ENCODE results near the gene TNFSF8.

The TNFSF8 gene, protein sequence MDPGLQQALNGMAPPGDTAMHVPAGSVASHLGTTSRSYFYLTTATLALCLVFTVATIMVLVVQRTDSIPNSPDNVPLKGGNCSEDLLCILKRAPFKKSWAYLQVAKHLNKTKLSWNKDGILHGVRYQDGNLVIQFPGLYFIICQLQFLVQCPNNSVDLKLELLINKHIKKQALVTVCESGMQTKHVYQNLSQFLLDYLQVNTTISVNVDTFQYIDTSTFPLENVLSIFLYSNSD

DNA sequence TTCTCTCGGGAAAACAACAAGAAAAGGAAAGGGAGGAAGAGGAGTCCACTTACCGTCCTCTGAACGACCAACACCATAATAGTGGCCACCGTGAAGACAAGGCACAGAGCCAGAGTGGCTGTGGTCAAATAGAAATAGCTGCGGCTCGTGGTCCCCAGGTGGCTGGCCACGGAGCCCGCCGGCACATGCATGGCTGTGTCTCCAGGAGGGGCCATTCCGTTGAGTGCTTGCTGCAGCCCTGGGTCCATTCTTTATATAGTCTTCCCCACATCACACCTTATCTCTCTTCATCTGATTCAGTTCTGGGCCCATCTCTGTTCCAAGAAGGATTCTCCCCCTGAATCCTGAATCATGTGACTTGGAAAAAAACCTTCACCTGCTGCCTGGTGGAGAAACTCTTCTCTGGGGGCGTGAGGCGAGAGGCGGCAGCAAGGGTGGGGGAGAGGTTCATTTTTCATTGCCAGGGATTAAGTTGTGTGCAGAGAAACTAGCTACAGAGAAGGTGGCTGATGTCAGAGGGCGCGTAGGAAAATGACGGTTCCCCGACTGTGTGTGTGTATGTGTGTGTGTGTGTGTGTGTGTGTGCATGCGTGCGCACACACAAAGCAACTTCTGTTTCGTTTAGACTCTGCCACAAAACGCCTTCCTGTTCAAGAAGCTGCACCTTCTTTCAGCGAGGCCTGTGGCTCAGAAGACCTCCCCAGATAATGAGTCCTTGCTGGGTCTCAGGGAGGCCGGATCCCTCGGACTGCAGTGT is at the start of gene TNFSF8:
TSS of gene TNFSF8 (minus strand) at position 536 of the 757 bp plus-strand sequence. CDS start at position 248, 288 bp downstream.
- TF ChIP-seq CTCF (IDR thresholded peaks at IDR 0.05; ENCODE audit: control insufficient read depth, extremely low read depth, insufficient read depth), result no peak
- no peak for DNase-seq (ENCODE audit: low read depth)
- H3K4me3 ChIP-seq (ENCODE audit: low read depth, low read length), result no peak within 1 kb of the TSS

GRCh38 chr9:114973216-114973615 is 42.8 kb upstream of the TNFSF8 start:
- DNase-seq (ENCODE audit: low read depth), result no peak
- TF ChIP-seq CTCF (IDR thresholded peaks at IDR 0.05; ENCODE audit: control insufficient read depth, extremely low read depth, insufficient read depth), result no peak
- no peak overlapping the region for H3K4me3 ChIP-seq (ENCODE audit: low read depth, low read length)

DNA sequence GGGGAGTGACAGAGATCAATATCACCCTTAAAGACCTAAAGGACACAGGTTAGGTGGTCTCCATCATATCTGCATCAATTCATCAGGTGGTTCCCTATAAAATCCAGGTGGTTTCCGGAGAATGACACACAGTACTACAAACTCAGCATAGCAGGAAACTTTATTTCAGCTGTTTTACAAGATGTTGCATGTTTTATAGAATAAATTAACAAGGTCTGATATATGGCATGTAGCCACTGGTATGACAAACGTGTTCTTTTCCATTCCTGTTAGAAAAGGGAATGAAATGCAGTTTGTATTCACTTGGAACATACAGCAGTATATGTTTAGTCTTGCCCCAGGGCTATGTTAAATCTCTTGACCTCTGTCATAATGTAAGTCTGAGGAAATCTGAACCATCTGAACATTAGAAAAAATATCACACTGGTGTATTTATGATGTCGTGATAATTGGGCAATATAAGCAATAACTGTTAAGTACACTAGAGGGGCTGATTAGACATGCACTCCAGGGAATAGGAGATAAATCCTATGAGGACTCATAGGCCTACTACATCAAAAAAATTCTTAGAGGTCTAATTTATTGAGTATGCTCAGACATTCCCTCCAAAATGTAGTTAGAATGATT is 42.2 kb upstream of the TNFSF8 start:
- no peak for TF ChIP-seq CTCF (IDR thresholded peaks at IDR 0.05; ENCODE audit: control insufficient read depth, extremely low read depth, insufficient read depth)
- peak; percentile 87 for DNase-seq (ENCODE audit: low read depth)
- H3K4me3 ChIP-seq (ENCODE audit: low read depth, low read length), result no peak overlapping the region

DNA sequence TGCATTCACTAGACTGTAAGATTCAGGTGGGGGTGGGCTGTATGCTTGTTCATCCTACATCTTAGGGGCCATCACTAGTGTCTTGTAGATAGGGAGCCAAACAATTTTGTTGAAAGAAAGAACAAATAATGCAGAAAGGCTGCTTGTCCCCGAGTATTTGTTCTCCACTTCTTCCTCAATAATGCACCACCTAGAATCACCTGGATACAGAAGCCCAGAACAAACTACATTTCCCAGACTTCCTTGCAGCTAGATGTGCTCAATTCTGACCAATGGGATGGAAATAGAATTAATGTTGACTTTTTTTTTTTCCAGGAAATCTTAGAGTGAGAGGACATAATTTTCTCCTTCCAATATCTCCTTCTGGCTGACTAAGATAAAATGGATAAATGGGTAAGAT is 38.9 kb upstream of the TNFSF8 start:
- H3K4me3 ChIP-seq (ENCODE audit: low read depth, low read length), result no peak overlapping the region
- DNase-seq (ENCODE audit: low read depth), result peak; percentile 52
- no peak for TF ChIP-seq CTCF (IDR thresholded peaks at IDR 0.05; ENCODE audit: control insufficient read depth, extremely low read depth, insufficient read depth)

- no peak for TF ChIP-seq CTCF (IDR thresholded peaks at IDR 0.05; ENCODE audit: control insufficient read depth, extremely low read depth, insufficient read depth)
- DNase-seq (ENCODE audit: low read depth), result no peak
Observed at GRCh38 chr9:114968671-114969070, 38.3 kb upstream of the TNFSF8 start.

GRCh38 chr9:114965564-114965963 is 35.2 kb upstream of the TNFSF8 start:
- H3K4me3 ChIP-seq (ENCODE audit: low read depth, low read length), result no peak overlapping the region
- TF ChIP-seq CTCF (IDR thresholded peaks at IDR 0.05; ENCODE audit: control insufficient read depth, extremely low read depth, insufficient read depth), result no peak
- DNase-seq (ENCODE audit: low read depth), result no peak

More at GRCh38 chr9:114968671-114969070, 38.3 kb upstream of the TNFSF8 start:
- no peak overlapping the region for H3K4me3 ChIP-seq (ENCODE audit: low read depth, low read length)
